Endodermal cell (in vitro differentiated cells): Measurements from ENCODE around the gene UGT1A4. TPM values are rescaled to one million over a fixed set of nuclear protein-coding genes. Genes with fewer than 3 reads are reported as not detected.

Source experiments
- DNase-seq: peaks from one replicate; pipeline ENCODE4 v3.0.0-alpha.2; 2017
- H3K27ac ChIP-seq: 2 replicates; pipeline ENCODE4 v1.5.1; 2013; ENCODE audit warnings: mild to moderate bottlenecking, low read depth, low read length, moderate library complexity
- H3K27me3 ChIP-seq: 2 replicates; pipeline ENCODE4 v1.6.1; 2013; ENCODE audit warnings: mild to moderate bottlenecking, low read length, moderate library complexity; ENCODE audit not compliant: insufficient read depth, control insufficient read depth, poor library complexity, severe bottlenecking
- H3K36me3 ChIP-seq: 2 replicates; pipeline ENCODE4 v1.7.0; 2013; ENCODE audit warnings: mild to moderate bottlenecking, low read length, moderate library complexity; ENCODE audit not compliant: control insufficient read depth, insufficient read depth
- H3K4me1 ChIP-seq: one replicate; pipeline ENCODE4 v1.7.0; 2013; ENCODE audit warnings: low read length; ENCODE audit not compliant: control insufficient read depth, insufficient read depth
- H3K4me3 ChIP-seq: 2 replicates; pipeline ENCODE4 v1.5.1; 2013; ENCODE audit warnings: mild to moderate bottlenecking, low read length, moderate library complexity
- H3K9ac ChIP-seq: 2 replicates; pipeline ENCODE4 v1.6.1; 2013; ENCODE audit warnings: mild to moderate bottlenecking, low read length, moderate library complexity; ENCODE audit not compliant: poor library complexity, severe bottlenecking; ENCODE audit errors: extremely low read depth
- H3K9me3 ChIP-seq: 2 replicates; pipeline ENCODE4 v1.6.1; 2013; ENCODE audit warnings: mild to moderate bottlenecking, low read length, moderate library complexity; ENCODE audit not compliant: control insufficient read depth
- H3K27ac Mint-ChIP-seq: 2 replicates; pipeline ENCODE4 v1.8.0; 2020; ENCODE audit warnings: mixed read lengths
- H3K27me3 Mint-ChIP-seq: 2 replicates; pipeline ENCODE4 v1.8.0; 2021; ENCODE audit warnings: mild to moderate bottlenecking, mixed read lengths; ENCODE audit not compliant: insufficient read depth
- H3K36me3 Mint-ChIP-seq: 2 replicates; pipeline ENCODE4 v1.8.0; 2020; ENCODE audit warnings: low read depth, mixed read lengths
- H3K4me1 Mint-ChIP-seq: 2 replicates; pipeline ENCODE4 v1.8.0; 2020; ENCODE audit warnings: mixed read lengths
- H3K4me3 Mint-ChIP-seq: 2 replicates; pipeline ENCODE4 v1.8.0; 2020; ENCODE audit warnings: mild to moderate bottlenecking, moderate library complexity, mixed read lengths
- H3K9me3 Mint-ChIP-seq: 2 replicates; pipeline ENCODE4 v1.8.0; 2020; ENCODE audit warnings: mild to moderate bottlenecking, mixed read lengths
- WGBS, 2 experiments: methylation state at CpG; one replicate each; pipeline versions ENCODE4 v1.1.5 to v1.1.7; 2013; ENCODE audit warnings: missing lambda C conversion rate in 2 of 2, mixed read lengths in 1 of 2; ENCODE audit not compliant: insufficient coverage in 1 of 2, insufficient read length in 1 of 2; 5-methylcytosine and 5-hydroxymethylcytosine counted together
- total RNA-seq, 2 donors: library from RNA; stranded (reverse); fragmentation: NEBNext Ultra II Directional in 1 of 2; extraction: Animal tissue kit (Norgen Biotek cat#: 25700) in 1 of 2; gene quantifications; 2 replicates in 1 of 2; 3 replicates in 1 of 2; pipeline ENCODE4 v1.2.1, GENCODE V29; 2021
- TF ChIP-seq, protein P1 (sequence below): fragments of 200-600 bp; sonication (generic); conservative IDR thresholded peaks from 2 replicates; pipeline ENCODE4 v1.5.0; 2021; ENCODE audit warnings: antibody characterized with exemption, mild to moderate bottlenecking

Gene UGT1A4
- total RNA-seq, 2 donors from 2014 or later, result not detected

DNA sequence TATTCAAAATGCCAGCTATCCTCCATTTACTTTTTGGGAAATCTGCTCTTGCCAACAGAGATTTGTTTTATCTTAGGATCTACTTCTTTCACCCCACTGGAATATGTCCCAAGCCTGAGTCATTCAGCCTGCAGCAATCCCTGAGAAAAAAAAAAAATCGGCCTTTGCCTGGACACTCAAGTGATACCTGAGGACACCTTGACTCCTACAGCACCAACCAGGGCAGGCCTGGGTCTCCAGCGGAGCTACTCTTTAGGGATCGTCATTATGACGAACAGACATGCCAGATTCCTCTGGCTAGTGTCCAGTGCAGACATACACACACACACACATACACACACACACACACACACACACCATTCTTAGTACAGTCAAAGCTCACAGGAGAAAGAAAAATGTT, 28.1 kb upstream of the UGT1A4 start:
- TF ChIP-seq, protein P1, sequence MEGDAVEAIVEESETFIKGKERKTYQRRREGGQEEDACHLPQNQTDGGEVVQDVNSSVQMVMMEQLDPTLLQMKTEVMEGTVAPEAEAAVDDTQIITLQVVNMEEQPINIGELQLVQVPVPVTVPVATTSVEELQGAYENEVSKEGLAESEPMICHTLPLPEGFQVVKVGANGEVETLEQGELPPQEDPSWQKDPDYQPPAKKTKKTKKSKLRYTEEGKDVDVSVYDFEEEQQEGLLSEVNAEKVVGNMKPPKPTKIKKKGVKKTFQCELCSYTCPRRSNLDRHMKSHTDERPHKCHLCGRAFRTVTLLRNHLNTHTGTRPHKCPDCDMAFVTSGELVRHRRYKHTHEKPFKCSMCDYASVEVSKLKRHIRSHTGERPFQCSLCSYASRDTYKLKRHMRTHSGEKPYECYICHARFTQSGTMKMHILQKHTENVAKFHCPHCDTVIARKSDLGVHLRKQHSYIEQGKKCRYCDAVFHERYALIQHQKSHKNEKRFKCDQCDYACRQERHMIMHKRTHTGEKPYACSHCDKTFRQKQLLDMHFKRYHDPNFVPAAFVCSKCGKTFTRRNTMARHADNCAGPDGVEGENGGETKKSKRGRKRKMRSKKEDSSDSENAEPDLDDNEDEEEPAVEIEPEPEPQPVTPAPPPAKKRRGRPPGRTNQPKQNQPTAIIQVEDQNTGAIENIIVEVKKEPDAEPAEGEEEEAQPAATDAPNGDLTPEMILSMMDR, result no peak
- Histone ChIP-seq H3K27ac (no peak overlapping the region), H3K36me3 (no peaks in the 10 kb centered on the region), H3K4me1 (no peaks in the 10 kb centered on the region), H3K4me3 (no peak overlapping the region), H3K27me3 (no peaks in the 10 kb centered on the region), H3K9ac (no peak overlapping the region), H3K9me3 (no peaks in the 10 kb centered on the region)
- H3K4me1 Mint-ChIP-seq, result peaks cover 18% of the 10 kb centered on the region
- no peak overlapping the region for H3K27ac Mint-ChIP-seq
- DNase-seq, result no peak
- 80 to 94% methylated on average over 1 to 4 of the region's 4 CpGs for WGBS, 2 experiments
- no peaks in the 10 kb centered on the region for H3K36me3 Mint-ChIP-seq
- H3K27me3 Mint-ChIP-seq, result no peaks in the 10 kb centered on the region
- no peaks in the 10 kb centered on the region for H3K9me3 Mint-ChIP-seq
- no peak overlapping the region for H3K4me3 Mint-ChIP-seq

GRCh38 chr2:233691443-233692433, 26.8 kb upstream of the UGT1A4 start:
- H3K4me3 ChIP-seq, result no peak overlapping the region
- H3K4me1 Mint-ChIP-seq, result peaks cover 18% of the 10 kb centered on the region
- no peaks in the 10 kb centered on the region for H3K9me3 Mint-ChIP-seq
- no peaks in the 10 kb centered on the region for H3K36me3 ChIP-seq
- TF ChIP-seq, protein P1, result no peak
- no peak for DNase-seq
- no peaks in the 10 kb centered on the region for H3K9me3 ChIP-seq
- no peak overlapping the region for H3K27ac Mint-ChIP-seq
- H3K4me3 Mint-ChIP-seq, result no peak overlapping the region
- no peaks in the 10 kb centered on the region for H3K4me1 ChIP-seq
- no peaks in the 10 kb centered on the region for H3K36me3 Mint-ChIP-seq
- no peaks in the 10 kb centered on the region for H3K27me3 ChIP-seq
- H3K9ac ChIP-seq, result no peak overlapping the region
- no peaks in the 10 kb centered on the region for H3K27me3 Mint-ChIP-seq
- H3K27ac ChIP-seq, result no peak overlapping the region
- 84 to 86% methylated on average over 6 to 11 of the region's 11 CpGs for WGBS, 2 experiments

DNA sequence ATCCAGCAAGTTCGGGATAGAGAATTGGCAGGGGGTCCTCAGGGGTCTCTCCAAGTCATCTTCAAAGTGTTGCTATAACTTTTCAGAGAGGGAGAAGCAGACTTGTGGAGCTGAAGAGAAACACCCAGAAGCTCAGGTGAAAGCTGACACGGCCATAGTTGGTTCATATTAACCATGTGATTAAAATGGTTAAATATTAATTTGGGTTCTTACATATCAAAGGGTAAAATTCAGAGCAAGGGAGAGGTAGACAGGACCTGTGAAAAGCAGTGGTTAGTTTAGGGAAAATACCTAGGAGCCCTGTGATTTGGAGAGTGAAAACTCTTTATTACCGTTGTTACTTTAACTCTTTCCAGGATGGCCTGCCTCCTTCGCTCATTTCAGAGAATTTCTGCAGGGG, 25.9 kb upstream of the UGT1A4 start, which contains the start of gene UGT1A6:
Gene UGT1A6, plus strand, starts transcription at position 243 of the 400 bp plus-strand sequence. Its CDS starts 115 bp downstream, at position 358.
- Histone ChIP-seq H3K36me3 (no peaks in the 10 kb centered on the region), H3K9me3 (no peaks in the 10 kb centered on the region), H3K27me3 (no peaks in the 10 kb centered on the region), H3K4me3 (no peak within 1 kb of the TSS), H3K4me1 (no peaks in the 10 kb centered on the region), H3K9ac (no peak within 1 kb of the TSS), H3K27ac (no peak within 1 kb of the TSS)
- H3K36me3 Mint-ChIP-seq, result no peaks in the 10 kb centered on the region
- peaks cover 18% of the 10 kb centered on the region for H3K4me1 Mint-ChIP-seq
- no peak within 1 kb of the TSS for H3K4me3 Mint-ChIP-seq
- no peak for DNase-seq
- TF ChIP-seq, protein P1, result no peak
- H3K27me3 Mint-ChIP-seq, result no peaks in the 10 kb centered on the region
- H3K9me3 Mint-ChIP-seq, result no peaks in the 10 kb centered on the region
- 95% methylated on average over 4 of the region's 4 CpGs for WGBS, 2 experiments
- no peak within 1 kb of the TSS for H3K27ac Mint-ChIP-seq
